ENCODE data around the gene WNT16.

GRCh38 chr7:121322460-121322859 is 6.3 kb upstream of the WNT16 start:
- TF ChIP-seq NRF1 (IDR thresholded peaks at IDR 0.05; ENCODE audit: low read depth, low read length) (no peak), CTCF (IDR thresholded peaks at IDR 0.05; ENCODE audit: control extremely low read depth in 1 of 3, insufficient read depth in 1 of 3, low read depth in 1 of 3, low read length in 3 of 3) (no peak), EZH2 (IDR thresholded peaks at IDR 0.05; ENCODE audit: low read depth, low read length, severe bottlenecking) (no peak), BRCA1 (IDR thresholded peaks at IDR 0.05; ENCODE audit: low read depth, low read length) (no peak), MAX (IDR thresholded peaks at IDR 0.05) (no peak), TCF12 (IDR thresholded peaks at IDR 0.05; ENCODE audit: low read depth, low read length) (no peak), RFX5 (IDR thresholded peaks at IDR 0.05; ENCODE audit: borderline replicate concordance, low read depth, low read length) (no peak), CHD2 (IDR thresholded peaks at IDR 0.05; ENCODE audit: low read length) (no peak), JUND (IDR thresholded peaks at IDR 0.05; ENCODE audit: low read length) (no peak), POLR2A (IDR thresholded peaks at IDR 0.05; ENCODE audit: control extremely low read depth in 1 of 2, low read depth in 2 of 2, low read length in 2 of 2) (no peak), CREB1 (IDR thresholded peaks at IDR 0.05) (no peak), YY1 (IDR thresholded peaks at IDR 0.05; ENCODE audit: low read depth, low read length) (no peak)
- TF ChIP-seq, protein P1, sequence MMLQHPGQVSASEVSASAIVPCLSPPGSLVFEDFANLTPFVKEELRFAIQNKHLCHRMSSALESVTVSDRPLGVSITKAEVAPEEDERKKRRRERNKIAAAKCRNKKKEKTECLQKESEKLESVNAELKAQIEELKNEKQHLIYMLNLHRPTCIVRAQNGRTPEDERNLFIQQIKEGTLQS (IDR thresholded peaks at IDR 0.05; ENCODE audit: insufficient read depth, low read depth, low read length) = no peak
- TF ChIP-seq, protein P2, sequence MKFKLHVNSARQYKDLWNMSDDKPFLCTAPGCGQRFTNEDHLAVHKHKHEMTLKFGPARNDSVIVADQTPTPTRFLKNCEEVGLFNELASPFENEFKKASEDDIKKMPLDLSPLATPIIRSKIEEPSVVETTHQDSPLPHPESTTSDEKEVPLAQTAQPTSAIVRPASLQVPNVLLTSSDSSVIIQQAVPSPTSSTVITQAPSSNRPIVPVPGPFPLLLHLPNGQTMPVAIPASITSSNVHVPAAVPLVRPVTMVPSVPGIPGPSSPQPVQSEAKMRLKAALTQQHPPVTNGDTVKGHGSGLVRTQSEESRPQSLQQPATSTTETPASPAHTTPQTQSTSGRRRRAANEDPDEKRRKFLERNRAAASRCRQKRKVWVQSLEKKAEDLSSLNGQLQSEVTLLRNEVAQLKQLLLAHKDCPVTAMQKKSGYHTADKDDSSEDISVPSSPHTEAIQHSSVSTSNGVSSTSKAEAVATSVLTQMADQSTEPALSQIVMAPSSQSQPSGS (IDR thresholded peaks at IDR 0.05; ENCODE audit: low read length) = no peak

Data from H1 (cell line).